Measurements from ENCODE around the gene NEB.
A peak's percentile ranks its signal among the peaks of the same experiment; 100 is the strongest.

NEB gene

GRCh38 chr2:151549191-151549590 is 185.1 kb downstream of the NEB start:
- no peak for DNase-seq

- DNase-seq, result no peak
These were observed 189.8 kb downstream of the NEB start for GRCh38 chr2:151544449-151544848.

GRCh38 chr2:151543876-151544275 is 190.4 kb downstream of the NEB start:
- DNase-seq, result no peak

- DNase-seq, result no peak
These were observed 200.3 kb downstream of the NEB start for GRCh38 chr2:151534001-151534400.

GRCh38 chr2:151533127-151533526 is 201.1 kb downstream of the NEB start:
- no peak for DNase-seq

- no peak for DNase-seq
These were observed 207.6 kb downstream of the NEB start for GRCh38 chr2:151526572-151527090.

- no peak for DNase-seq
These were observed 208.4 kb downstream of the NEB start for GRCh38 chr2:151525821-151526373.

- no peak for DNase-seq
These were observed 210.4 kb downstream of the NEB start for GRCh38 chr2:151523850-151524249.

- DNase-seq, result no peak
These were observed 211.7 kb downstream of the NEB start for GRCh38 chr2:151522556-151522955.

GRCh38 chr2:151520976-151521375 is 213.3 kb downstream of the NEB start:
- no peak for DNase-seq

GRCh38 chr2:151518802-151519201 is 215.5 kb downstream of the NEB start:
- no peak for DNase-seq

GRCh38 chr2:151508519-151508918 is 225.8 kb downstream of the NEB start:
- no peak for DNase-seq

- no peak for DNase-seq
These were observed 228.1 kb downstream of the NEB start for GRCh38 chr2:151506170-151506569.

GRCh38 chr2:151498178-151498577 is 236.1 kb downstream of the NEB start:
- DNase-seq, result no peak

GRCh38 chr2:151491496-151491895 is 242.8 kb downstream of the NEB start:
- no peak for DNase-seq

- no peak for DNase-seq
These were observed 244.0 kb downstream of the NEB start for GRCh38 chr2:151490276-151490675.

- no peak for DNase-seq
These were observed 248.2 kb downstream of the NEB start for GRCh38 chr2:151486053-151486452.

GRCh38 chr2:151484100-151484499 is 250.2 kb downstream of the NEB start:
- DNase-seq, result no peak

GRCh38 chr2:151483546-151483945 is 250.7 kb downstream of the NEB start:
- no peak for DNase-seq

GRCh38 chr2:151482171-151482725 is 252.0 kb downstream of the NEB start:
- DNase-seq, result no peak

GRCh38 chr2:151481744-151482143 is 252.5 kb downstream of the NEB start:
- no peak for DNase-seq

- no peak for DNase-seq
These were observed 256.3 kb downstream of the NEB start for GRCh38 chr2:151478011-151478410.

GRCh38 chr2:151476287-151476686 is 258.0 kb downstream of the NEB start:
- no peak for DNase-seq

- DNase-seq, result peak; percentile 56
These were observed 259.2 kb downstream of the NEB start for GRCh38 chr2:151475071-151475470.

GRCh38 chr2:151472966-151473365 is 261.3 kb downstream of the NEB start:
- DNase-seq, result no peak

Data from MV-4-11 (cell line).